NT2/D1 (cell line): ENCODE data around the gene DZIP1.

Experiments
- YY1 ChIP-seq: IDR thresholded peaks from 2 replicates; pipeline ENCODE4 v1.6.1; 2011; ENCODE audit not compliant: insufficient read length, insufficient read depth
- ZNF274 ChIP-seq: IDR thresholded peaks from 2 replicates; pipeline ENCODE4 v1.6.1; 2011; ENCODE audit warnings: mild to moderate bottlenecking, low read depth, low read length

- TF ChIP-seq YY1 (no peak), ZNF274 (no peak)
These were observed 90.7 kb downstream of the DZIP1 start for GRCh38 chr13:95553581-95554385.
